Neural progenitor cell (in vitro differentiated cells): ENCODE data around the gene TYMS.

ENCODE experiments used
- EZH2 ChIP-seq: fragments of 200-600 bp; sonication (generic); IDR thresholded peaks from 2 replicates; pipeline ENCODE4 v1.6.1; 2017; ENCODE audit warnings: antibody characterized with exemption, mild to moderate bottlenecking, moderate library complexity
- EZH2phosphoT487 ChIP-seq: fragments of 200-600 bp; sonication (generic); IDR thresholded peaks from 2 replicates; pipeline ENCODE4 v1.6.1; 2017; ENCODE audit warnings: antibody characterized with exemption
- TF ChIP-seq, protein P1 (sequence below): fragments of 200-600 bp; sonication (generic); IDR thresholded peaks from 2 replicates; pipeline ENCODE4 v1.5.1; 2017; ENCODE audit warnings: antibody characterized with exemption, mild to moderate bottlenecking

DNA sequence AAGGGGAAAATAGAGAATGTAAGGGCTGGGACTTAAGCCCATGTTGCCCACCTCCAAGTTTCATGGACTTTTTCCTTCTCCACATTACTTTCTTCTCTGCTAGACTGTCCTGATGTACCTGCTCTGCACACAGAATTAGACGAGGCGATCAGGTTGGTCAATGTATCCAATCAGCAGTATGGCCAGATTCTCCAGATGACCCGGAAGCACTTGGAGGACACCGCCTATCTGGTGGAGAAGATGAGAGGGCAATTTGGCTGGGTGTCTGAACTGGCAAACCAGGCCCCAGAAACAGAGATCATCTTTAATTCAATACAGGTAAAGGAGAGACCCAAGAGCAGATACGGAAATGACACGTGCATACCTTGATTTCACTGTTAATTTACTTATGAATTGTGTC is 16.2 kb upstream of the TYMS start:
- TF ChIP-seq EZH2phosphoT487 (no peak), EZH2 (no peak)
- TF ChIP-seq, protein P1, sequence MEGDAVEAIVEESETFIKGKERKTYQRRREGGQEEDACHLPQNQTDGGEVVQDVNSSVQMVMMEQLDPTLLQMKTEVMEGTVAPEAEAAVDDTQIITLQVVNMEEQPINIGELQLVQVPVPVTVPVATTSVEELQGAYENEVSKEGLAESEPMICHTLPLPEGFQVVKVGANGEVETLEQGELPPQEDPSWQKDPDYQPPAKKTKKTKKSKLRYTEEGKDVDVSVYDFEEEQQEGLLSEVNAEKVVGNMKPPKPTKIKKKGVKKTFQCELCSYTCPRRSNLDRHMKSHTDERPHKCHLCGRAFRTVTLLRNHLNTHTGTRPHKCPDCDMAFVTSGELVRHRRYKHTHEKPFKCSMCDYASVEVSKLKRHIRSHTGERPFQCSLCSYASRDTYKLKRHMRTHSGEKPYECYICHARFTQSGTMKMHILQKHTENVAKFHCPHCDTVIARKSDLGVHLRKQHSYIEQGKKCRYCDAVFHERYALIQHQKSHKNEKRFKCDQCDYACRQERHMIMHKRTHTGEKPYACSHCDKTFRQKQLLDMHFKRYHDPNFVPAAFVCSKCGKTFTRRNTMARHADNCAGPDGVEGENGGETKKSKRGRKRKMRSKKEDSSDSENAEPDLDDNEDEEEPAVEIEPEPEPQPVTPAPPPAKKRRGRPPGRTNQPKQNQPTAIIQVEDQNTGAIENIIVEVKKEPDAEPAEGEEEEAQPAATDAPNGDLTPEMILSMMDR: no peak
